NCI-H1694 treated with DMSO at 0.1 percent for 48 hours (cell line): Measurements from ENCODE around the gene LTBP2.

Experiments
- DNase-seq: peaks from one replicate; lab custom pipeline; 2025; lab: John Stamatoyannopoulos, UW

LTBP2 gene

GRCh38 chr14:74526854-74527585 is 85.0 kb downstream of the LTBP2 start:
- DNase-seq, result no peak

DNA sequence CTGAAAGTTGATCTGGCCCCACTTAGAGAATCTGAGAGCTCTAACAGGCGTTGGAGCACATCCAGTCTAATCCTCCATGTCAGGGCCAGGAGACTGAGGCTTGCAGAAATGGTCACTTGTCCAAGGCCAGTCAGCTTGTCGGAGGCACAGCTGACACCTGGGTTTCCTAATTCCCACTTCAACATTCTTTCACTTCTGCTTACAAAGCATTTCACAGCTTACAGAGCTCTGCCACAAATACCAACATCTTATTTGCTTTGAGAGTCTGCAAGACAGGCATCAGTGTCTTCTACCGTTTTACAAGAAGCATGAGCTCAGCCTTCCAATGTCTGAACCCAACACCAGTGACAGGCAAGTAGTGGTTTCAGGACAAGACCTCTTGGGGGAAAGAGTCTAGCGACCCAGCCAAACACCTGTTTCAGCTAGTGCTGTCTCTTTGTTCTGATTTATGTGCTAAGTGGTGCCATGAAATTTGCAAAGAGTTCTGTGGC is 86.6 kb downstream of the LTBP2 start:
- no peak for DNase-seq

DNA sequence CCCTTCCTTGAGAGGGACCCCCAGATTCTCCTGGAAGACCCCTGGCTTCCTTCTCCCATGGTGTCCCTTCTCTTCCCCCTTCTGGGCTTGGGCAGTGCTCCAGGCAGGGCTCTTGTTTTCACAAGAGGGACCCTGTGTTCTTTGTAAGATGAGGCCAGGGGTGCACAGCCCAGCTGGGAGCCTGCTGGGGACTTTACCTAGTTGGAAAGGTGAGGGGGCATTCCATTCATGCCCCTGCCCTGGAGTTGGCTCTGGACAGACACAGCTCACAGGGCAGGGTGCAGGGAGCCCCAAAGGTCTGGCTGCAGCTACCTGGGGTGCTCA is 87.3 kb downstream of the LTBP2 start:
- DNase-seq, result no peak

DNA sequence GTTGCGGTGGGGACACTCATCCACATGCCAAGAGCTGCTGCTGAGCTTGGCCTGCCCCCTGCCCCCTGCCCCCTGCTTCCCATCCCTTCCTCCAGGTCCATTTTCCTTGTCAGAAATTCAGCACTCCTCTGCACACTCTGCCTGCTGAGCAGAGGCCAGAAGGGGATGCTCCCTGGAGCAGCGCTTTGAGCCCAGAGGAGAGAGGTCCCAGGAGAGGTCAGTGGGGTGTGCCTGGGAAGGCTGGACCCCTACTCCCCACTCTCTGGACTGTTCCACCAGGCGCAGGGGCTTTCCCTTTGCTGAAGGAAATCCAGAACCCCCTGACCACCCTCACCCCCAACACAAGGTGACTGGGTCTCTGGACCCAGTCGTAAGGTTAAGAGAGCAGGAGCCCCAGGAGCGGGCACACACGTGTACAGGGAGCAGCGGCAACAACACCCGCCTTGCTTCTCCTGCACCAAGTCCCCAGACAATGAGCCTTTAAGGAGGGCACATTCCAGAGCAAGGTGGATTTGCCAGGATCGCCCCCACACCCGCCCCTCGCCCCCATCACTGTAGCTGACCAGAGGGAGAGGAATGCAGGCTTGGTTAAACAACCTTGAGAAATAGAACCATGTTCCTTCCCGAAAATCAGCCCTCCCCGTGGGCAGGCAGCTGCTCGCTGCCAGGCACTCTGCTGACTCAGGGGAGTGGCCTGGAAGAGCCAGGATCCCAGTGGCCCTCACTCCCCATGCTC is 87.8 kb downstream of the LTBP2 start:
- DNase-seq, result no peak

- DNase-seq, result no peak
These were observed 89.3 kb downstream of the LTBP2 start for GRCh38 chr14:74522740-74523139.

GRCh38 chr14:74521756-74522155 is 90.3 kb downstream of the LTBP2 start:
- no peak for DNase-seq

DNA sequence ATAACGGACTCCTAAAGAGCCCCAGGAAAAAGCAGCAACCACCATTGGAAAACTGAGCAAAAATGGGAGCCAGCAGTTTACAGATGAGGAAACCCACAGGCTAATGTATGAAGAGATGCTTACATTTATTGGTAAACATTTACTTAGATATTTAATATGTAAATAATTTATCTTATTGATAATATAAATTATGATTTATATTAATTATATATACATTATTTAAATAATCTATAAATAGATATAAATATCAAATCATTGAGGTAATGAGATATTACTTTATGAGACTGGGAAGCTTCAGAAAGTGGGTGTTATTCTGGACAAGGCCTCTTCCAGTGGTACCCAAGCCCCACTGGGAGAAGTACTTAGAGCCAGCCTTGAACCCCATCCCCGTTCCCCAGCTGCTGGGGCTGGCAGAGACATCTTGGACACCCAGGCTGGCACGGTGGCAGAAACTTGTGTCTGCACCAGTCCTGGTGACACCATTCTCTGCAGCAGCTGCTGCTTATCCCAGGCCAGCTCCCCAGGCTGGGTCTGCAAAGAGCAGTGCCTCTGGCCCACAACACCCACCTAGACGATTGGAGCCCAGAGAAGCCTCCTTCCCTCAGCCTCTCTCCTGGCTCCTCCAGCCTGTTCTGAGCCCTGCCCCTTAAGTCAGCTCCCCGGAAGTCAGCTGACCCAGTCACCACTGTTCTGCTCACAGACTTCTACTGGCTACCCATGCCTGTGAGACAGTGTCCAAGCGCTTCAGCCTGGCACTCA is 92.5 kb downstream of the LTBP2 start:
- DNase-seq, result no peak

DNA sequence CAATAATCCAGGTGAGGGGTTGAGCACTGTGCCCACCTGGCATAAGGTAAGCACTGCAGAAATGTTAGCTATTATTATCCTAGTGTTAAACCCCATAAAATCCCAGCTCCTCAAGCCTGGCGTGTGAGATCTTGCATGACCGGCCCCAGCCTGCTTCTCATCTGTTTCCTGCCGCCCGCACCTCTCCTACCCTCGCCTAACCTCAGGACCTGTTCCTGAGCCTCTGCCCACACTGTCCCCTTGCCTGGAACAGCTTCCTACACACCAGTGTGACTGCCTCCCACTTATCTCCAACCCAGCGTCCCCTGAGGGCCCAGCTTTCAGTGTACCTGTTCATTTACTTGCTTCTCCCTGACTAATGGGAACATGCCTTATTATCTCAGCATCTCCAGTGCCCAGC is 93.8 kb downstream of the LTBP2 start:
- DNase-seq, result no peak

DNA sequence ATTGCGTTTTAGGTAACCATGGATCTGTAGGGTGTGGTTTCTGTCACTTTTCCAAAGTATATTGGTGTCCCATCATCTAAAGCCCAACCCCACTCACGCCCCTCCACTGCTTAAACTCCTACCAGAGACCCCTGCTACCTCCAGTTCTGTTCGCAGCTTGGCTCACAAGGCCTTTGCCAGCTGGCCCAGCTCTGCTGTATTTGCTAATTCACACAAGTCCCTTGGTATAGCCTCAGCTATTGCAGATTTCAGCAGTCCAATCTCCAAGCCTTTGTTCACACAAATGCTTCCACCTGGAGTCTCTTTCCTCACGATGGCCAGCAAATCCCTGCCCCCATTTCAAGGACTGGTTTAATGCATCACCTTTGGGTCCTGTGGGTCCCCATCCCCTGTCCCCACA is 94.3 kb downstream of the LTBP2 start:
- DNase-seq, result no peak

- no peak for DNase-seq
These were observed 95.4 kb downstream of the LTBP2 start for GRCh38 chr14:74516451-74517160.

- no peak for DNase-seq
These were observed 96.1 kb downstream of the LTBP2 start for GRCh38 chr14:74515891-74516412.

DNA sequence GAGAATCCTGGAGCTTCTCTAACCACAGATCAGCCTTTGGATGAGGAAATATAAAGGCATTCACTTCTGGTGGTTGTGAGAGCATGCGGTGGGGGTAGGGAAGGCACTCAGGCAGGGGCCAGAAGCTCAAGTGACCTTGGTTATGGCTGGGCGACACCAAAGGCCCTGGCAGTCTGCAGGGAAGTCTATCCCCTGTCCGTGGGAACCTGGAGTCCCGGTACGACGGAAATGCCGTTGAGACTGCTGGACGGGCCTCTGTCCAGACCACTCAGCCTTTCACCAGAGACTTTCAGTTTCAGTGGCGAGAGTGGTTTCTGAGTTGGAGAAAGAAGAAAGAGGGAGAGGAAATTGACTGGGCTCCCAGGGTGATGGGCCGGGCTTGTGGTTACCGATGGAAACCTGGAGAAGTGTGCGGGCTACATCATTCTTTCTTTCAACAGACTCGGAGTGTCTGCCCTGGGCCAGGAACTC is 97.5 kb downstream of the LTBP2 start:
- DNase-seq, result peak; percentile 45

DNA sequence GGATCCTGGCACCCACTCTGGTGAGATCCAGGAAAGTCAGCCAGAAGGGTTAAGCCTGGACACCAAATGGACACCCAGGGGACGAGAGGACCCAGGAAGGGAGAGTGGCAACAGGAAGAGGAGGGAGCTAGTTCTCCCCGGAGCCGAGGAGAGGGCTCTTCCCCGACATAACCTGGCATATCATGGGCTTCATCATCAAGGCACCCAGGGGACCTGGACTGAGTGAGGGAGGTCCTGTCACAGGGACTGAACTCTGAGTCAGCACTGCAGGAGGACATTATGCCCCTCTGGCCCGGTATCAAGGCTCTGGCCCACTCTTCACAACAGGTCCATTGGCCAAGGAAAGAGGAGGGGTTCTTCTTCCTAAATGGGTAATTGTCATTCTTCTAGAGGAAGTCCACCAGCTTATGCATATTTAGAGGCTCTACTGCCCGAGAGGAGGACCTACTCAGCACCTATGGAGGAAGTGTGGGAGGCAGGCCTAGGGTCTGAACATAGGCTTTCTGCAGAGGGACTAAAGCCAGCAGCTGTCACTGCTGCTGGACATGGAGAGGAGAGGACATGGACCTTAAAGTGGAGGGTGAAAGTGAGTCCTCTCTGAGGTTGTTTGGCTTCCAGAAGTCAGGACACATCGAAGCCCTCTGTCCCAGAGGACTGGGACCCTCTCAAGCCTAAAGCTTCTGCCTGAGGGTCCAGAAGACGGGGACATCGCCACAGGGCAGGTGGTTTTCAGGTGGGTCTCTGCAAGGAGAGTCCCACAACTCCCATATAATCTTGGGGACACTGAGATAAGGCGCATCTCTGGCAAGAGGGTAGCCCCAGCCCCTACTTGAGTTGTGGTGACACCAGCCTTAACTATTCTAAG is 99.8 kb downstream of the LTBP2 start:
- DNase-seq, result no peak

GRCh38 chr14:74510959-74511409 is 101.1 kb downstream of the LTBP2 start:
- DNase-seq, result no peak

GRCh38 chr14:74510223-74510931 is 101.7 kb downstream of the LTBP2 start:
- no peak for DNase-seq

DNA sequence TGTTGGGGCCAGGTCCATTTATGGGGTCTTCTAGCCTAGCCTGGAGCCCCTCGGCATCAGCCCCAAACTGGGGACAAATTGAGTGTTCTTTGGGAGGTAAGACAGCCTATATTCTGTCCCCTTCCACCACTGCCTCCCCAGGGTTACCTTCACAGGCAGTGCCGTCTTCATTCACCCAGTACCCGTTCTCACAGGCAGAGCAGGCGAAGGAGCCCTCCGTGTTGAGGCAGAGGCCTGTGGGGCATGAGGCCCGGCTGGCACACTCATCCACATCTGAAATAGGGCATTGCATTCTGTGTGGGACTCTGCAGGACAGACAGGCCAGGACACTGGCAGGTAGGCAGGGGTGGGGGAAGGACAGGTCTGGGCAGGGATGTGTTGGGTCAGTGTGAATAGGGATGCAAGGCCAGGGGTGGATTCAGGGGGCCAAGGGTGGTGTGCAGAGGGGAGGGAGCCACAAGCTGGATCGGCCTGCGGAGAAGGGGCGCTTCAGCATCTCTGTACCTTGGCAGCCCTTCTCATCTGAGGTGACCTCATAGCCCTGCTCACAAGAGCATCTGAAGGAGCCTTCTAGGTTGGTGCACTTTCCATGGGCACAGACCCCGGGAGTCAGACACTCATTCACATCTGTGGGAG is 102.3 kb downstream of the LTBP2 start:
- DNase-seq, result no peak

DNA sequence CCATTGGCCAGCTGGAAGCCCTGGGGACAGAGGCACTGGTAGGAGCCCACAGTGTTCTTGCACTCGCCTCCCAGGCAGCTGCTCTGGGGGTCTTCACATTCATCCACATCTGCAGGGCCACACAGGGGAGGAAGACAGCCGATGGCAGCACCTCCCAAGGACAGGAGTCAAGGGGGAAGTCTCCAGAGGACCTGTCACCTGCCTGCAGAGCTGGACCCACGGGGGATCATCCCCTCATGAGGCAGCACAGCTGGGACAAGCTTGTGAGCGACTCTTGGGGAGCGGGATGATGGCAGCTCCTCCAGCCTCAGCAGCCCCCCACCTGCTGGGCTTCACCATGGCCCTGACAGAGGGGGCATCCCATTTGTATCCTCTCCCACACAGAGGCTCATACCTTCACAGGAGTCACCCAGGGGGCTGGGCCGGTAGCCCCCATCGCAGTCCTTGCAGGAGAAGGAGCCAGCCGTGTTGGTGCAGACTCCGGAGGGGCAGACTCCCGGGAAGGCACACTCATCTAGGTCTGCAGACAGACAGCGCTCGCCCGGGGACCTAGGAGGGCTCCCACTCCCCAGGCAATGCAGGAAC is 103.1 kb downstream of the LTBP2 start:
- no peak for DNase-seq

DNA sequence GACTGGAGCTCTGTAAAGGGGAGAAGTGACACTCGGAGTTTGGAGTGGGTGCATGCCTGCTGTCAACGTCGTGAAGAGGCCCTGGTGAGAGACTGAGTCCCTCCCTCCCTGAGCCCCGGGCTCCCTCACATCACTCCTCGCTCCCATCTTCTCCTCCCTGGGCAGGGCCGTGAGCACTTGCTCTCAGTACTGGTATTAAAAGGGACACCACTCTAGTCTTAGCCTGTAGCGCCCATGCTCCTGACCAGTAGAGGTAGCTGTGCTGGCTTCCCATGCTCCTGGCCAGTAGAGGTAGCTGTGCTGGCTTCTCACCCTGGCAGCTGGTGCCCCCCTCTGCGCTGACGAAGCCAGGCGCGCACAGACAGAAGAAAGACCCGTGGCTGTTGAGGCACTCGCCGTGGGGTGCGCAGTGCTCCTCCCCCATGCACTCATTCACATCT is 103.7 kb downstream of the LTBP2 start:
- DNase-seq, result no peak

- DNase-seq, result no peak
These were observed 104.2 kb downstream of the LTBP2 start for GRCh38 chr14:74507840-74508239.
